GM23338 (cell line): Measurements from ENCODE around the gene CFAP97D2.

Source experiments
- CREB1 ChIP-seq: fragments of 250-450 bp; sonication (Bioruptor Pico); IDR thresholded peaks from 2 replicates; pipeline ENCODE4 v1.5.0; 2020; ENCODE audit warnings: low read depth, mild to moderate bottlenecking, moderate library complexity
- CTCF ChIP-seq, 2 experiments: fragments of 200-600 bp in 1 of 2; sonication (generic) in 1 of 2; conservative IDR thresholded peaks; 2 replicates each; pipeline versions ENCODE4 v1.5.1 to v1.6.1; 2016 to 2017; ENCODE audit warnings: antibody characterized with exemption in 2 of 2, low read depth in 2 of 2, mild to moderate bottlenecking in 2 of 2, moderate library complexity in 1 of 2
- EZH2 ChIP-seq: fragments of 200-600 bp; sonication (generic); IDR thresholded peaks from one replicate; pipeline ENCODE4 v1.8.0; 2017; ENCODE audit warnings: antibody characterized with exemption, mild to moderate bottlenecking, low read depth; ENCODE audit not compliant: unreplicated experiment
- EZH2phosphoT487 ChIP-seq: fragments of 200-600 bp; sonication (generic); IDR thresholded peaks from one replicate; pipeline ENCODE4 v1.8.1; 2018; ENCODE audit warnings: antibody characterized with exemption; ENCODE audit not compliant: unreplicated experiment
- JUNB ChIP-seq: IDR thresholded peaks from one replicate; pipeline ENCODE4 v1.6.1; 2016; ENCODE audit warnings: antibody characterized with exemption; ENCODE audit not compliant: unreplicated experiment
- NANOG ChIP-seq: IDR thresholded peaks from 2 replicates; pipeline ENCODE4 v1.6.1; 2016; ENCODE audit warnings: antibody characterized with exemption, borderline replicate concordance
- POLR2AphosphoS5 ChIP-seq: IDR thresholded peaks from 2 replicates; pipeline ENCODE4 v1.6.1; 2016; ENCODE audit warnings: antibody characterized with exemption, low read depth
- REST ChIP-seq: IDR thresholded peaks from one replicate; pipeline ENCODE4 v1.6.1; 2018; ENCODE audit warnings: antibody characterized with exemption; ENCODE audit not compliant: unreplicated experiment
- STAT1 ChIP-seq: IDR thresholded peaks from one replicate; pipeline ENCODE4 v1.6.1; 2016; ENCODE audit warnings: antibody characterized with exemption; ENCODE audit not compliant: unreplicated experiment
- ZNF331 ChIP-seq: fragments of 250-450 bp; sonication (Bioruptor Pico); IDR thresholded peaks from 2 replicates; pipeline ENCODE4 v1.5.0; 2020; ENCODE audit warnings: low read depth, mild to moderate bottlenecking, moderate library complexity
- ZNF462 ChIP-seq: fragments of 250-450 bp; sonication (Bioruptor Pico); IDR thresholded peaks from 2 replicates; pipeline ENCODE4 v1.5.0; 2020; ENCODE audit warnings: mild to moderate bottlenecking, moderate library complexity

- TF ChIP-seq CTCF (conservative IDR thresholded peaks at IDR 0.05; ENCODE audit: low read depth in 2 of 2) (no peak), EZH2 (no peak), POLR2AphosphoS5 (no peak), EZH2phosphoT487 (no peak), STAT1 (no peak), CREB1 (no peak), JUNB (no peak), REST (no peak), ZNF462 (no peak), NANOG (no peak), ZNF331 (CRISPR knock-in tag) (no peak)
Measured at GRCh38 chr13:114140906-114141250, 38.2 kb upstream of the CFAP97D2 start.
